OCI-LY3 (cell line): ENCODE data around the gene LPP.

ENCODE experiments used
- CTCF ChIP-seq: fragments of 200-600, 300-600 bp; sonication (generic); IDR thresholded peaks from 2 replicates; pipeline ENCODE4 v1.5.1; 2014; ENCODE audit warnings: antibody characterized with exemption, low read length, low read depth
- EZH2phosphoT487 ChIP-seq: fragments of 200-600 bp; shearing (Covaris generic); IDR thresholded peaks from 2 replicates; pipeline ENCODE4 v1.6.1; 2018; ENCODE audit warnings: antibody characterized with exemption, mixed run types, low read depth

- TF ChIP-seq CTCF (no peak), EZH2phosphoT487 (no peak)
Observed at GRCh38 chr3:188690064-188690463, 536.1 kb downstream of the LPP start.
